ENCODE results near the gene DCUN1D2. TPM values are rescaled to one million over a fixed set of nuclear protein-coding genes. Genes with fewer than 3 reads are reported as not detected.

DCUN1D2 gene
- polyA plus RNA-seq, 1 donor, result 38.3 TPM

DNA sequence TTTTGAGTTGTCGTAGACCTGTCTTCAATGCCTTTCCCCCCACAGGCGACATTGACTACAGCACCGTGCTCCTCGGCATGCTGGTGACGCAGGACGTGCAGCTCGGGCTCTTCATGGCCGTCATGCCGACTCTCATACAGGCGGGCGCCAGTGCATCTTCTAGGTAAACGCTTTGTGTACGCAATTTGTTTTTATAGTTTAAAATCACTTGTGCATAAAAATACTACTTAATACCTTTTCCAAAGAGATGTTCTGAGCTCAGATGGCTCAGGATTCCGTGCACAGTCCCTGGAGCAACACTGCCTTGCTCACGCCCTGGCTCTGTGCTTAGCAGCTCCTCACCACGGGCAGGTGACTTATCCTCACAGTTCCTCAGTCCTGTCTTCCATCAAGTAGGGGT, 30.1 kb upstream of the DCUN1D2 start:
- DNase-seq, result no peak

DNA sequence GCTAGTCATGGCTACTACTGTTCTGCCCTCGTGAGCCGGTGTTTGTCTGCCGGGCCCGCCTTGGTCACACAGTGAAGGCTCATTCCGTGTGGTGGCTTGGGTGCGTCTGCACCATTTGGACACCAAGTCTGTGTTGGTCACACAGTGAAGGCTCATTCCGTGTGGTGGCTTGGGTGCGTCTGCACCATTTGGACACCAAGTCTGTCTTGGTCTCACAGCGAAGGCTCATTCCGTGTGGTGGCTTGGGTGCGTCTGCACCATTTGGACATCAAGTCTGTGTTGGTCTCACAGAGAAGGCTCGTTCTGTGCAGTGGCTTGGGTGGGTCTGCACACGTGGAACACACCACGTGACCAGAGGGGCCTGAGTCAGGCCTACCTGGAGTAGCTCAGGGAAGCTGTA, 29.0 kb upstream of the DCUN1D2 start:
- no peak for DNase-seq

DNA sequence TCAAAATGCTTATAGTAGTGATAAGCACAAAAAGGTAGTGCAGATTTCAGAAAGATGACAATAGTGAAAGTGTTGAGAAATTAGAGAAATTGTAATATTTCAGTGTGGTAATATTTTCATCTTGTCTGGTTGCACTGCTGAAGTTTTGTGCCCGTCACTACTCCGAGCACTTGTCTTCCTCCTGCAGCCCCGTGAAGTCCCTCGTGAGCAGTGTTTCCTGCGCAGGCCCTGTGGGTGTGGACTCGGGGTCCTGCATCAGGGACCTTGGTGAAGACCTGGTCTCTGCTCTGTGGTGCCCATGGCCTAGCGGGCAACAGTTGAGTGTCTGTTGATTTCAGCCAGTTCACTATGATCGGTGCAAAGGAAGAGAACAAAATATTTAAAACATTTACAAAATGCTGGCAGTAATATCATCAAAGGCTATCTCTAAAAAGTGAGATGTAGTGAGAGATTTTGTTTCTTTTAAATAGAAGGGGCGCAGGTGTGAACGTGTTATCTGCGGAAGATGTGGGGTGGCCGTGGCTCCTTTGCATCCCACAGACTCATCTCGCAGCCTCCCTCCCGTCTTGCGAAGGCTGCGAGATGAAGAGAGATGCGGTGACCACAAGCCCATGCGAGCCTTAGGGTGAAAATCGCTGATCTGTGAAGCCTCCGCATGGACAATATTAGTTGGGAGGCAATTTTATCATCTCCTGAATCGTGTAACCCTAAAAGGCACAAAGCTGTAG, 27.7 kb upstream of the DCUN1D2 start:
- no peak for DNase-seq

DNA sequence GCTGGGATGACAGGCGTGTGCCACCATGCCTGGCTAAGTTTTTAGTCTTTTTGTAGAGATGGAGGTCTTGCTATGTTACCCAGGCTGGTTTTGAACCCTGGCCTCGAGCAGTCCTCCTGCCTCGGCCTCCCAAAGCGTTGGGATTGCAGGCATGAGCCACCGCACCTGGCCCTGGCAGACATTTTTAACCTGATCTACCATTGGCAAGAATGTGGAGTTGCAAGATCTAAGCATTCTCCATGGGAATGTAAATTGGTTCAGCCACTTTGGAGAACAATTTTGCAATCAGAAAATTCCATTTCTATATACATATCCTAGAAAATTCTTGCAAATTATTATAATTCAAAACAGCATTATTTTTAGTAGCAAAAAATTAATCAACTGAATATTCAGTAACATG, 24.3 kb upstream of the DCUN1D2 start:
- DNase-seq, result no peak

DNA sequence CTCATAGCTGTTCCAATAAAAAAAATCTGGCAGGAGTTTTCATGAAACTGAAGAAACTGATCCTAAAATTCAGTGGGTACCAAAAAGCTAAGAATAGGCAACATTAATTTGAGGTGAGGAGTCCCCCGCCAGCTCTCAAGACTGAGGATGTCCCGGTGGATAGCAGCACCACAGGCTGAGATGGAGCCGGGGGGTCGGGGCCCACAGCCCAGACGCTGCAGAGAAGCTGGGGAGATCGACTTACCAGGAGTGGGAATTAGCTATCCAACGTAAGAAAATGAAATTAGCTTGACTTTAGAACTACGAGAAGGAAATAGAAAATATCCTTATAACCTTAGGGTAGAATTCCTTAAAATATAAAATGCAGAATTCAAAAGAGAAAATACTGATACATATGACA, 23.2 kb upstream of the DCUN1D2 start:
- no peak for DNase-seq

DNA sequence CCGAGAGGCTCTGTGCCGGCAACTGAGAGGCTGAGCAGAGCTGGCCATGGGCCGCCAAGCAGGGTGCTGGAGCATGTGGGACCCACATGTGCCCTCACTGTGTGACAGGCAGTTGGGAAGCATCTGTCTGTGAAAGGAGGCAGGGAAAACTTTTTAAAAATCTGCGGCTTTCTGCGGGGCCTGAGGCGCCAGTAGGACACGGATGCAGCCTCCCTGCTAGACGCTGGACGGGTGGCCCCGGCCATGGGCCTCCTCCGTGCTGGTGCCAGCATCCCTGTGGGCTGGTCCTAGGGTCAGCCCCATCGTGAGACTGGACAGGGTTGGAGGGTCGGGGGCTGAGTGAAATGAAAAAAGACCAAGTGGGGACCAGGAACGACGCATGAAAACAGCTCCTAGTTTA, 20.9 kb upstream of the DCUN1D2 start:
- DNase-seq, result no peak

DNA sequence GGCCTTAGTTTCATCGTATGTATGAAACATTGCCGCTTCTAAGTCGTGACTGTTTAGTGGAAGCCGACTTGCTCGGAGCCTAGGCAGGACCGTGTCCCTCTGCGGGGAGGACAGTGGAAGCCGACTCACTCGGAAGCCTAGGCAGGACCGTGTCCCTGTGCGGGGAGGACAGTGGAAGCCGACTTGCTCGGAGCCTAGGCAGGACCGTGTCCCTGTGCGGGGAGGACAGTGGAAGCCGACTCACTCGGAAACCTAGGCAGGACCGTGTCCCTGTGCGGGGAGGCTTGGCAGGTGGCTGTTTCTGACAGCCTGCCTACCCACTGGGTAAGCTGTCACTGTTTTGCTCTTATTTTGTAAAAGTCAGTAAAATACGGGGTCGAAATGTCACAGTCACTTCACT, 20.4 kb upstream of the DCUN1D2 start:
- DNase-seq, result no peak

DNA sequence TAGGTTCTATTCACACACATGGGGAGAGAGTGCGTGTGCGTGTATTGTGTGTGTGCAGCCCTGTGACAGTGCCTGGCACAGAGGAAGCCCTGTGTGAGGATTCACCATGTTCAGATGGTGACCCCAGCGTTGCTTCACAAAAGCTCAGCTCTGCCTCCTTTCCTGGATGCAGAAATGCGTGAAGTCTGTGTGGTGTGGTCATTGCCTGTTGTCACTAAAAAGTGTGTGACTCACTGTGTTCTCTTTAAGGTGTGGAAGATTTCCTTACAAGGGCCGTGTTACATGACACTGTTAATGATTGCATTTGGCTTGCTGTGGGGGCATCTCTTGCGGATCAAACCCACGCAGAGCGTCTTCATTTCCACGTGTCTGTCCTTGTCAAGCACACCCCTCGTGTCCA, 19.5 kb upstream of the DCUN1D2 start:
- no peak for DNase-seq

DNA sequence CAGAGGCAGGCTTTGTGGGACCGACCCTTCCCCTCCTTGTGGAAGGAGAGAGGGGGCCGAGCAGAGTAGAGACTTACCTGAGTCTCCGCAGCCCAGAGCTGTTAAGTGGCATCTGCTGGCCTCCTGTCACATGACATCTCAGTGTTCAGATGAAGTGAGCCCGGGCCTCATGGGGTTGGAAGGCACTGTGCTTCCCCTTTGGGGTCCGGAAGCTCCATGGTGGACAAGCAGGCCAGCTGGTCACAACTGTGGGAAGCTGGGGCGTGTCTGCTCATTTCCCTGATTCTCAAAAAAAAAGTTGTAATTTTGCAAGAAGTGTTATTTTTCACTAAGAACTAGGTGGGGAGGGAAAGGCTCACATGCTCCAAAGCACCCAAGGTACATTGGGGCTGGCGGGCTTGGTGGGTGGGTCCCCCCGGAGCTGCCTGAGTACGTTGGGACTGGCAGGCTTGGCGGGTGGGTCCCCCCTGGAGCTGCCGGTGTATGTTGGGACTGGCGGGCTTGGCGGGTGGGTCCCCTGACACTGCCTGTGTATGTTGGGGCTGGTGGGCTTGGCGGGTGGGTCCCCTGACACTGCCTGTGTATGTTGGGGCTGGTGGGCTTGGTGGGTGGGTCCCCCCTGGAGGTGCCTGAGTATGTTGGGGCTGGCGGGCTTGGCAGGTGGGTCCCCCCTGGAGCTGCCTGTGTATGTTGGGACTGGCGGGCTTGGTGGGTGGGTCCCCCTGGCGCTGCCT, 18.2 kb upstream of the DCUN1D2 start:
- no peak for DNase-seq

DNA sequence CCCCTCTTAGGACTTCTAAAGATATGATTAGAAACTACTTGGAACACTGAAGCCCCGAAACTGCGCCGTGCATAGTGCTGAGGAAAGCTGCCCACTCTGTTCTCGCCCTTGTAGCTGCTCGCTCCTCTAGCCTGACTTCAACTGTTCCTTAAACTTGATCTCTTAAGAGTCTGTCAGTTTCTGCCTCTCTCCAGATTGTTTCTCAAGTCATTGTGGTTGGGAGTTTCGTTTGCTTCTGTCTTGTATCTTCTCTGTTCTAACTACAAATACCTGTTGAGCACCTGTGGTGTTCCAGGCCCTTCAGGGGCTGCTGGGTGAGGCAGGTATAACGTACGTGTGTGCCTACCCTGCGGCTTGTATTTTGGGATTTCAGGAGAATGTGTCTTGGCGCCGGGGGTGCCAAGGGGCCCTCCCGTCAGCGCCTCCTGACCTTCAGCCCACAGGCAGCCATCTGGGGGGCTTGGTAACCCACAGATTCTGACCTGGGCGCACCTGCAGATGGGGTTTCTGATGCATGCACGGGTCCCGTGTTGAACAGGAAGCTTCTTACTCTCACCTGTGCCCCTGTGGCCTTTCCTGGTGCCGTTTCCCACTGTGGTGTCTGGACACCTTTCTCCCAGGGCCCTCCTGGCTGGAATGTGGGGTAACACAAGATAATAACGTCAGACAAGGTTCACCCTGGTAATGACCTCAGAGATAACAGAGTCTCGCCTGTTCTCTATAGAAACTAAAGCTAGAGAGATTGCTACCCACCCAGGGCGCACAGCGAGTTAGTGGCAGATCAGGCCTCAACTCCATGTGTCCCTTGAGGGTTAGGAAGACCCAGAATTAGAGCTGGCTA, 17.2 kb upstream of the DCUN1D2 start:
- DNase-seq, result no peak

DNA sequence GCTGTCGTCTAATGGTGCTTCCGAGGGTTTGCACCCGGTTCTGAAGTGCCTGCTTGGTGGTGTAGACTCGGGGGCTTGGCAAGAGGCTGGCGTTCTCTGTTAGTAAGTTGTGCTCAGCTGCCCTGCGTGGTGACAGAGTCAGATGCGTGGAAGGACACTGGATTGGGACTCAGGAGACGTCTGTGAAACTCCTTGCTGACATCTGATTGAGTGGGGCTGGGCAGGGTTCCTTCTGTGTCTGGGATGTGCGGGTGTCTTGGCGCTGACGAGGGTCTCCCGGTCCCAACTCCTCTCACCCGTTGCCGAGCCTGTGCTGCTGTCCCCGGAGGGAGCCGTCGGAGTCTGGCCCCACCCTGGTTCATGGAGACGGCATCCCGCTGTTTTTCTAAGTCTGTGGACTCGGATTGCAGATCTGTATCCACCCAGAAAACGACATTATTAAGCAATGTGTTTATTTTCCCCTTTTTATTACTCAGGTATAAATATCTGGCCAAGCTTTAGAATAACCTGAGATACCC, 16.4 kb upstream of the DCUN1D2 start:
- DNase-seq, result no peak

DNA sequence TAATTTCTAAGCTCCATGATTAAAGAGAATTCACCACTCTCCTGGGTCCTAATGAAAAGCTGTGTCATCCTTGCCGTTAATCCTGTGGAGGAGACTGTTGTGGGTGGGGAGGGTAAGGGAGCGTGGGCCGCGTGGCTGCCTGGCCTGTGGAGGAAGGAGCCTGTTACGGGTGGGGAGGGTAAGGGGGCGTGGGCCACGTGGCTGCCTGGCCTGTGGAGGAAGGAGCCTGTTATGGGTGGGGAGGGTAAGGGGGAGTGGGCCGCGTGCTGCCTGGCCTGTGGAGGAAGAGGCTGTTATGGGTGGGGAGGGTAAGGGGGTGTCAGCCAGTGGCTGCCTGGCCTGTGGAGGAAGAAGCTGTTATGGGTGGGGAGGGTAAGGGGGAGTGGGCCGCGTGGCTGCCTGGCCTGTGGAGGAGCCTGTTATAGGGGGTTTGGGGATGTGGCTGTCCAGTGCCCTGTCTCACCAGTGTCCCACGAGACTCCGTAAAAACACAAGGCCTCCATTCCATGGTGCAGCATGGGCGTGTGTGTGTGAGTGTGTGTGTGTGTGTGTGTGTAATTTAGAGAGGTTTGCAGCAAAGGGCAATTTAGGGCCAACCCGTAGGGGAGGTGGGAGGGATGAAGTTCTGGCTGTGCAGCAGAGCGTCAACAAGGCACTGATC, 15.6 kb upstream of the DCUN1D2 start:
- no peak for DNase-seq

DNA sequence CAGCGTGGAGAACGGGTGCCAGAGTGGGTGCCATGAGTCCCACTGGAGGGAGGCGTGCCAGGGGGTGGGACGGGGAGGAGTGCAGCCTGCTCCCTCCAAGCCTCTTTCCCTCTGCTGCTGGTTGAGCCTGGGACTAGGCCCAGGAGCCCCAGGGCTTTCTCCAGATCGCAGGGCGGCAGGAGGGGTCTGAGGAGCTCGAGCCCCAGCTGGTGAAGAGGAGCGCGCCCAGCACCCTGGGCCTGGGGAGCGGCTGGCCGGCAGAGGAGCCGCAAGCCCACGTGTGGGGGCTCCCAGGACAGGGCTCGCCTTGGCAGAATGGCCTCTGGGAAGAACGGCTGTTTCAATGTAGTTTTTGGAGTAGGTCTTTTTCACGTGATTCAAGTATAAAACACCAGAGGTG, 12.2 kb upstream of the DCUN1D2 start:
- no peak for DNase-seq

DNA sequence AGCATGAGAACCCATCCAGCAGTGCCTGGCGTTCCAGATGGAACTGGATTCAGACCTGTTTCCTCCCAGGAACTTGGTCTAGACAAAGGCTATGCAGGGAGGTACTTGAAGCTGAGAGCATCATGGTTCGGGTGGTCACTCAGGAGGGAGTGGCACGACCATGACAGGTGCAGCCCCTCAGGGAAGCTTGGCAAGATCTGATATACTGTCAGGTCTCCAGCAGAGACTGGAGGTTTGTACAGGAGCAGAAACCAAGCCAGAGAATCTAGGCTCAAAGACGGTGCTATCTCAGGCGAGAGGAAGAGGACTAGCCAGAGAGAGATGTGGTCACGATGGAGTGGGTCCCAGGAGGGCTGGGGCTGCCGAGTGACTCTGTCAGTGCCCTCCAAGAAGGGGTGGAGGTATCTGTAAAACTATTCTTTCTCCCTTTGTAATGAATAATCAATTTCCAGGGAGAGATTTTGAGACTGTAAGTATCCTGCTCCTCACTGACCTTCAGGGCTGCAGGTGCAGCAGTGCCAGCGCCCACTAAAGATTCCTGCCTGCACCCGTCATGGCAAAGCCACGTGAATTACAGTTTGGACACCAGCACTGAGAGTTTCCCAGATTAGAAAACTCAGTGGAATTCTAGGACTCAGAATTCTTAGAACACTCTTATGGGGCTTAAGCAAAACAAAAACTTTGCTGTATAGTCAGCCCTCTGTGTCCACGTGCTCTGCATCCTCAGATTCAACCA, 10.2 kb upstream of the DCUN1D2 start:
- DNase-seq, result no peak

DNA sequence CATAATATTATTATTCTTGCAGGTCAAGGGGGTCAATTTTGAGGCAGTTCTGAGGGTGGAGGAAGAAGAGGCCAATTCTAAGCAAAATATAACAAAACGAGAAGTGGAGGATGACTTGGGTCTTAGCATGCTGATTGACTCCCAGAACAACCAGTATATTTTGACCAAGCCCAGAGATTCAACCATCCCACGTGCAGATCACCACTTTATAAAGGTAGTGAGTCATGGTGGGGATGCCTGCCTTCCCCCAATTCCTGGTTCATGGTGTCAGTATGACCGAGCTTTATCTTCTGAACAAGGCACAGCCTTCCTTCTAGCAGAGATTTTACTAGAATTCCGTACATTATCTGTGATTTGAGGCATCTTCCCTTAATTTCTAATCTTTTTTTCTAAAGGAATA, 9.4 kb upstream of the DCUN1D2 start:
- no peak for DNase-seq

DNA sequence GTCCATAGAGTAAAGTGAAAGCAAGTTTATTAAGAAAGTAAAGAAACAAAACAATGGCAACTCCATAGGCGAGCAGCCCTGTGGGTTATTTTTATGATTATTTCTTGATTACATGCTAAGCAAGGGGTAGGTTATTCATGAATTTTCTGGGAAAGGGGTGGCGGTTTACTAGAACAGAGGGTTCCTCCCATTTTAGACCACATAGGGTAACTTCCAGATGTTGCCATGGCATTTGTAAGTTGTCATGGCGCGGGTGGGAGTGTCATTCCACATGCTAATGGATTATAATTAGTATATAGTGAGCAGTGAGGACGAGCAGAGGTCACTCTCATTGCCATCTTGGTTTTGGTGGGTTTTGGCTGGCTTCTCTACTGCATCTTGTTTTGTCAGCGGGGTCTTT, 8.4 kb upstream of the DCUN1D2 start:
- DNase-seq, result no peak

DNA sequence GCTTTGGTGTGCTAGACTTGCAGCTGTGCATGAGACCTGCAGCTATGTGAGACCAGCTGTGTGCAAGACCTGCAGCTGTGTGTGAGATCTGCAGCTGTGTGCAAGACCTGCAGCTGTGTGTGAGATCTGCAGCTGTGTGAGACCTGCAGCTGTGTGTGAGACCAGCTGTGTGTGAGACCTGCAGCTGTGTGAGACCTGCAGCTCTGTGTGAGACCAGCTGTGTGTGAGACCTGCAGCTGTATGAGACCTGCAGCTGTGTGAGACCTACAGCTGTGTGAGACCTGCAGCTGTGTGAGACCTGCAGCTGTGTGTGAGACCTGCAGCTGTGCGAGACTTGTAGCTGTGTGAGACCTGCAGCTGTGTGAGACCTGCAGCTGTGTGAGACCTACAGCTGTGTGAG, 6.7 kb upstream of the DCUN1D2 start:
- DNase-seq, result no peak

DNA sequence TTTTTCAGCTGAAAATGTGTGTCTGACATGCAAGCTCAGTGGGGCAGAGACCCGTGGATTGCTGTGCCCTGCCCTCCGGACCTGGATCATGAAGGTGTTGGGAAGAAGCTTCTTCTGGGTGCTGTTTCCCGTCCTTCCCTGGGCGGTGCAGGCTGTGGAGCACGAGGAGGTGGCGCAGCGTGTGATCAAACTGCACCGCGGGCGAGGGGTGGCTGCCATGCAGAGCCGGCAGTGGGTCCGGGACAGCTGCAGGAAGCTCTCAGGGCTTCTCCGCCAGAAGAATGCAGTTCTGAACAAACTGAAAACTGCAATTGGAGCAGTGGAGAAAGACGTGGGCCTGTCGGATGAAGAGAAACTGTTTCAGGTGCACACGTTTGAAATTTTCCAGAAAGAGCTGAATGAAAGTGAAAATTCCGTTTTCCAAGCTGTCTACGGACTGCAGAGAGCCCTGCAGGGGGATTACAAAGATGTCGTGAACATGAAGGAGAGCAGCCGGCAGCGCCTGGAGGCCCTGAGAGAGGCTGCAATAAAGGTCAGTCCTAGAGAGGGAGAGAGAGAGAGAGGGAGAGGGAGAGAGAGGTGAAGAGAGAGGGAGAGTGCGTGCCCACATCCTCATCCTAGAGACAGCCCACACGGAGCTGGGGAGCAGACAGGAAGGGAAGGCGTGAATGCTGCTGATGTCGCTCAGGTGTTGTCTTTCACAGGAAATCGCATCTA, 5.1 kb upstream of the DCUN1D2 start:
- DNase-seq, result peak; percentile 47

DNA sequence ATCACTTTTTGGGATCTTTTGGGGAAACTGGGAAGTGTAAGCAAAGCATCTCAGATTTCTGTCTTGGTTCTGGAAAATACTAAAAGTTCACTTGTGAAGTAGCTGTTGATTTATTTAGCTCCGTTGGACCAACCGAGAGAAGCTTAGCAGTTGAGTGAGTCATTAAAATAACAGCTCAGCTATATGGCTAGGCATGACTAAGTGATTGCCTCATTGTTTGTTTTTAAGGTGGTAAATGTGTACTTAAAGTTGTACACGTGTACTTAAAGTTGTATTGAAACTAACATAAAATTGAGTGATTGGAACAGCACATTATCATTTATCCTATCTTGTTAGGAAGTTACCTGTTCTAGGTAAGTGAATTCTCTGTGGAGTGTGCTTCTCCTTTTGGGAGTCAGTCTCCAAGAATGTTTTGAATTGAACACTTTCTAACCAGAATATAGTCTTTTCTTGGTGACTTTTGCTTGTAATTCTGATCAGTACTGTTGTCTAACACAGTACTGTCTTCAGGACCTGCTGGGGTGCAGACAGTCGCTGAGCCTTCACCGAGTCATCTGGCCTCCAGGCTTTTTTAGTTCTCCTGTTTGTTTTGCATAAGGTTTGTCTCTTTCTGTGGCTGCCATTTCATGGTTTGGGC, 2.9 kb upstream of the DCUN1D2 start:
- DNase-seq, result peak; percentile 59

DNA sequence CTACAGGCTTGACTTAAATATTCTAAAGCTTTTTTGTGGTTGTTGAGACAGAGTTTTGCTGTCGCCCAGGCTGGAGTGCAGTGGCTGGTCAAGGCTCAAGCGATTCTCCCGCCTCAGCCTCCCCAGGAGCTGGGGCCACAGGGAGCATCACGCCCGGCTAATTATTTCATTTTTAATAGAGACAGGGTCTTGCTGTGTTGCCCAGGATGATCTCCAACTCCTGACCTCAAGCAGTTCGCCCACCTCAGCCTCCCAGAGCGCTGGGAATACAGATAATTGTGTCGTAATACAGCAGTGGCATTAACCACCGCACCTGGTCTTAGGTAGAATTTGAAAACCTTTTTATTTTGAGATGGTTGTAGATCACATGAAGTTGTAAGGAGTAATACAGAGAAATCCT, 1.5 kb upstream of the DCUN1D2 start:
- no peak for DNase-seq

Measured in left kidney (tissue), 2 donors.